ENCODE results near the gene FAM120A. TPM values are rescaled to one million over a fixed set of nuclear protein-coding genes. Genes with fewer than 3 reads are reported as not detected.

The FAM120A gene
- total RNA-seq, 1 experiment from 2014 or later, result 79.3 TPM

GRCh38 chr9:93453047-93453914, 1.8 kb downstream of the FAM120A start, which contains the start of gene FAM120AOS:
TSS of gene FAM120AOS (minus strand) at chr9:93453581. CDS start at chr9:93452709, 872 bp downstream.
- H3K9me2 ChIP-seq (replicated peaks; ENCODE audit: insufficient read depth, low read length), result no peaks in the 10 kb centered on the region
- peak within 1 kb of the TSS; percentile 84 for H3K9ac ChIP-seq (ENCODE audit: low read length)
- H3K27ac ChIP-seq (ENCODE audit: low read length), result peak within 1 kb of the TSS; percentile 74
- peaks cover 12% of the 10 kb centered on the region for H4K20me1 ChIP-seq (ENCODE audit: insufficient read depth, low read depth, low read length)
- peaks cover 41% of the 10 kb centered on the region for H3K4me1 ChIP-seq (ENCODE audit: low read length)
- H3K36me3 ChIP-seq (ENCODE audit: insufficient read depth, low read length), result peaks cover 20% of the 10 kb centered on the region; the same call in 1 of the 2 replicates
- peak within 1 kb of the TSS; percentile 83 for H3K4me2 ChIP-seq (ENCODE audit: low read depth, low read length, poor library complexity, severe bottlenecking)
- peak; percentile 95 for DNase-seq
- H3K4me3 ChIP-seq (ENCODE audit: low read length), result peak within 1 kb of the TSS; percentile 82
- H3K79me2 ChIP-seq (ENCODE audit: low read length), result peaks cover 77% of the 10 kb centered on the region
- H3K9me3 ChIP-seq (ENCODE audit: low read length), result no peaks in the 10 kb centered on the region
- H2AFZ ChIP-seq (ENCODE audit: low read length), result no peak within 1 kb of the TSS
- H3K27me3 ChIP-seq (ENCODE audit: low read length), result no peaks in the 10 kb centered on the region

DNA sequence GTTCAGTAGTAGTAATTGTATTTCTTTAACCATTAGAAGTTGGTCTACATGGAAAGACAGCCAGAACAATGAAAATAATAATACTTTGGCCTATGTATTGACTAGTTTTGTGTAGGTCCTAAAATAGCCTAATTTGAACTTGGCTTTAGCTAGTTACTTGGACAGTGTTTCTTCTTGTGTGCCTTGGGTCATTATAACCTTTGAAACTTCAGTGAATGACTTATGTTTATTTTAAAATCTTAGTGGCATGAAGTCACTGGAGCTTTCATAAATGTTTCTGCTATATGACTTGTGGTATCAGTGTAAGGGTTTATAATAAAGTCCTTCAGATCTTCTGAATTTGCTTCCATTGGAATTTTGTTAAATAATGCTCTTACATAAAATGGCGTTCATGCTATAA, 4.5 kb downstream of the FAM120A start:
- Histone ChIP-seq H3K27ac (ENCODE audit: low read length) (peak overlapping the region; percentile 24), H3K27me3 (ENCODE audit: low read length) (no peaks in the 10 kb centered on the region), H3K9me2 (replicated peaks; ENCODE audit: insufficient read depth, low read length) (no peaks in the 10 kb centered on the region), H3K36me3 (ENCODE audit: insufficient read depth, low read length) (peaks cover 21% of the 10 kb centered on the region; the same call in 1 of the 2 replicates), H3K9me3 (ENCODE audit: low read length) (no peaks in the 10 kb centered on the region), H3K4me2 (ENCODE audit: low read depth, low read length, poor library complexity, severe bottlenecking) (peak overlapping the region; percentile 28), H3K9ac (ENCODE audit: low read length) (no peak overlapping the region), H2AFZ (ENCODE audit: low read length) (no peak overlapping the region), H3K4me1 (ENCODE audit: low read length) (peaks cover 63% of the 10 kb centered on the region), H4K20me1 (ENCODE audit: insufficient read depth, low read depth, low read length) (peaks cover 12% of the 10 kb centered on the region), H3K4me3 (ENCODE audit: low read length) (no peak overlapping the region), H3K79me2 (ENCODE audit: low read length) (peaks cover 93% of the 10 kb centered on the region)
- DNase-seq, result no peak

DNA sequence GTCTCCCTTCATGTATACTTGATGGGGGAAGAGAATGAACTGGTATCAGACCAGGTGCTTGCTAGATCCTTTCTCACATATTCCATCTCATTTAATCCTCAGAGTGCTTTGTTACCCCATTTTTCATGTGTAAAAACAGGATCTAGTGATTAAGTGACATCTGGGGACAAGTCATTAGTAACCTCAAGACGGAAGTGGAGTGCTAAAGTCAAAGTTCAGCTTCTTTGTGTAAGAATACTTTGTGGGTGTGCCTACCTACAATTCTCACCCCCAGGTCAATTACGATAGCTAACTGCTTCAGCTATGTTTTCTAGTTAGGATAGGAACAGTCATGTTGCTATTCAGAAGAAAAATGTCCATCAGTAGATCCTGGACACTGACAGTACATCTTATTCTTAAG, 5.0 kb downstream of the FAM120A start:
- Histone ChIP-seq H3K9me3 (ENCODE audit: low read length) (no peaks in the 10 kb centered on the region), H3K4me3 (ENCODE audit: low read length) (no peak overlapping the region), H3K9me2 (replicated peaks; ENCODE audit: insufficient read depth, low read length) (no peaks in the 10 kb centered on the region), H3K36me3 (ENCODE audit: insufficient read depth, low read length) (peaks cover 21% of the 10 kb centered on the region; the same call in 1 of the 2 replicates), H2AFZ (ENCODE audit: low read length) (no peak overlapping the region), H4K20me1 (ENCODE audit: insufficient read depth, low read depth, low read length) (peaks cover 12% of the 10 kb centered on the region), H3K27me3 (ENCODE audit: low read length) (no peaks in the 10 kb centered on the region), H3K4me2 (ENCODE audit: low read depth, low read length, poor library complexity, severe bottlenecking) (peak overlapping the region; percentile 28), H3K4me1 (ENCODE audit: low read length) (peaks cover 67% of the 10 kb centered on the region), H3K79me2 (ENCODE audit: low read length) (peaks cover 96% of the 10 kb centered on the region), H3K27ac (ENCODE audit: low read length) (peak overlapping the region; percentile 24), H3K9ac (ENCODE audit: low read length) (no peak overlapping the region)
- peak; percentile 59 for DNase-seq

DNA sequence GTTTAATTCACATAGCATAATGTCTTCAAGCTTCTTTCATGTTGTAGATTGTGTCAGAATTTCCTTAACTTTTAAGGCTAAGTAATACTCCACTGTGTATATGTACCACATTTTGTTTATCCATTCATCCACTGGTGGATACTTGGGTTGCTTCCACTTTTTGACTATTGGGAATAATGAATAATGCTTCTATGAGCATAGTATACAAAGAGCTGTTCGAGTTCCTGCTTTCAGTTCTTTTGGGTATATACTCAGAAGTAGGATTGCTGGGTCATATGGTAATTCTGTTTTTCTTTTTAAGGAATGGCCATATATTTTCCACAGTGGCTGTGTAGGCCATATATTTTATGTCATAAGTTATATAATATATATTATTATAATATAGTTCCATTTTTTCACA, 5.5 kb downstream of the FAM120A start:
- Histone ChIP-seq H2AFZ (ENCODE audit: low read length) (no peak overlapping the region), H3K9ac (ENCODE audit: low read length) (no peak overlapping the region), H3K9me3 (ENCODE audit: low read length) (no peaks in the 10 kb centered on the region), H4K20me1 (ENCODE audit: insufficient read depth, low read depth, low read length) (peaks cover 12% of the 10 kb centered on the region), H3K27ac (ENCODE audit: low read length) (peak overlapping the region; percentile 24; the same call in 1 of the 2 replicates), H3K4me3 (ENCODE audit: low read length) (no peak overlapping the region), H3K4me2 (ENCODE audit: low read depth, low read length, poor library complexity, severe bottlenecking) (peak overlapping the region; percentile 28), H3K79me2 (ENCODE audit: low read length) (peaks cover 99% of the 10 kb centered on the region), H3K27me3 (ENCODE audit: low read length) (no peaks in the 10 kb centered on the region), H3K9me2 (replicated peaks; ENCODE audit: insufficient read depth, low read length) (no peaks in the 10 kb centered on the region), H3K4me1 (ENCODE audit: low read length) (peaks cover 70% of the 10 kb centered on the region), H3K36me3 (ENCODE audit: insufficient read depth, low read length) (peaks cover 21% of the 10 kb centered on the region; the same call in 1 of the 2 replicates)
- DNase-seq, result no peak

GRCh38 chr9:93458712-93459111, 7.2 kb downstream of the FAM120A start:
- peaks cover 100% of the 10 kb centered on the region for H3K79me2 ChIP-seq (ENCODE audit: low read length)
- H3K4me2 ChIP-seq (ENCODE audit: low read depth, low read length, poor library complexity, severe bottlenecking), result no peak overlapping the region
- H3K27me3 ChIP-seq (ENCODE audit: low read length), result no peaks in the 10 kb centered on the region
- H3K36me3 ChIP-seq (ENCODE audit: insufficient read depth, low read length), result peaks cover 21% of the 10 kb centered on the region; the same call in 1 of the 2 replicates
- no peak overlapping the region for H3K4me3 ChIP-seq (ENCODE audit: low read length)
- H2AFZ ChIP-seq (ENCODE audit: low read length), result no peak overlapping the region
- DNase-seq, result no peak
- H3K4me1 ChIP-seq (ENCODE audit: low read length), result peaks cover 83% of the 10 kb centered on the region
- no peak overlapping the region for H3K27ac ChIP-seq (ENCODE audit: low read length)
- H3K9me2 ChIP-seq (replicated peaks; ENCODE audit: insufficient read depth, low read length), result no peaks in the 10 kb centered on the region
- H3K9me3 ChIP-seq (ENCODE audit: low read length), result no peaks in the 10 kb centered on the region
- no peak overlapping the region for H3K9ac ChIP-seq (ENCODE audit: low read length)
- H4K20me1 ChIP-seq (ENCODE audit: insufficient read depth, low read depth, low read length), result peaks cover 11% of the 10 kb centered on the region

GRCh38 chr9:93459432-93459847, 8.0 kb downstream of the FAM120A start:
- H3K27ac ChIP-seq (ENCODE audit: low read length), result 0 out of 2 replicates have a peak overlapping the region, but pooled peaks have one; percentile 3
- no peak overlapping the region for H3K9ac ChIP-seq (ENCODE audit: low read length)
- H3K4me2 ChIP-seq (ENCODE audit: low read depth, low read length, poor library complexity, severe bottlenecking), result no peak overlapping the region
- H3K9me2 ChIP-seq (replicated peaks; ENCODE audit: insufficient read depth, low read length), result no peaks in the 10 kb centered on the region
- no peak overlapping the region for H2AFZ ChIP-seq (ENCODE audit: low read length)
- DNase-seq, result no peak
- peaks cover 4% of the 10 kb centered on the region; the same call in 1 of the 2 replicates for H4K20me1 ChIP-seq (ENCODE audit: insufficient read depth, low read depth, low read length)
- peaks cover 19% of the 10 kb centered on the region; the same call in 1 of the 2 replicates for H3K36me3 ChIP-seq (ENCODE audit: insufficient read depth, low read length)
- peaks cover 84% of the 10 kb centered on the region for H3K4me1 ChIP-seq (ENCODE audit: low read length)
- H3K4me3 ChIP-seq (ENCODE audit: low read length), result no peak overlapping the region
- H3K27me3 ChIP-seq (ENCODE audit: low read length), result no peaks in the 10 kb centered on the region
- peaks cover 100% of the 10 kb centered on the region for H3K79me2 ChIP-seq (ENCODE audit: low read length)
- no peaks in the 10 kb centered on the region for H3K9me3 ChIP-seq (ENCODE audit: low read length)

GRCh38 chr9:93460689-93461413, 9.4 kb downstream of the FAM120A start:
- Histone ChIP-seq H3K9me3 (ENCODE audit: low read length) (no peaks in the 10 kb centered on the region), H3K9ac (ENCODE audit: low read length) (no peak overlapping the region), H3K4me2 (ENCODE audit: low read depth, low read length, poor library complexity, severe bottlenecking) (no peak overlapping the region), H3K27ac (ENCODE audit: low read length) (no peak overlapping the region), H3K79me2 (ENCODE audit: low read length) (peaks cover 100% of the 10 kb centered on the region), H3K4me3 (ENCODE audit: low read length) (no peak overlapping the region), H2AFZ (ENCODE audit: low read length) (no peak overlapping the region), H3K36me3 (ENCODE audit: insufficient read depth, low read length) (peaks cover 12% of the 10 kb centered on the region; the same call in 1 of the 2 replicates), H4K20me1 (ENCODE audit: insufficient read depth, low read depth, low read length) (peaks cover 4% of the 10 kb centered on the region; the same call in 1 of the 2 replicates), H3K9me2 (replicated peaks; ENCODE audit: insufficient read depth, low read length) (no peaks in the 10 kb centered on the region), H3K27me3 (ENCODE audit: low read length) (no peaks in the 10 kb centered on the region), H3K4me1 (ENCODE audit: low read length) (peaks cover 84% of the 10 kb centered on the region)
- no peak for DNase-seq

- peaks cover 4% of the 10 kb centered on the region; the same call in 1 of the 2 replicates for H4K20me1 ChIP-seq (ENCODE audit: insufficient read depth, low read depth, low read length)
- no peak for DNase-seq
- H2AFZ ChIP-seq (ENCODE audit: low read length), result no peak overlapping the region
- H3K9me2 ChIP-seq (replicated peaks; ENCODE audit: insufficient read depth, low read length), result no peaks in the 10 kb centered on the region
- H3K9me3 ChIP-seq (ENCODE audit: low read length), result no peaks in the 10 kb centered on the region
- H3K79me2 ChIP-seq (ENCODE audit: low read length), result peaks cover 100% of the 10 kb centered on the region
- no peak overlapping the region for H3K4me3 ChIP-seq (ENCODE audit: low read length)
- H3K9ac ChIP-seq (ENCODE audit: low read length), result no peak overlapping the region
- no peak overlapping the region for H3K27ac ChIP-seq (ENCODE audit: low read length)
- H3K4me2 ChIP-seq (ENCODE audit: low read depth, low read length, poor library complexity, severe bottlenecking), result no peak overlapping the region
- H3K36me3 ChIP-seq (ENCODE audit: insufficient read depth, low read length), result peaks cover 12% of the 10 kb centered on the region; the same call in 1 of the 2 replicates
- H3K4me1 ChIP-seq (ENCODE audit: low read length), result peaks cover 84% of the 10 kb centered on the region
- H3K27me3 ChIP-seq (ENCODE audit: low read length), result no peaks in the 10 kb centered on the region
Measured at GRCh38 chr9:93461414-93461743, 9.9 kb downstream of the FAM120A start.

Measured in Karpas-422 (cell line).